Stimulated activated CD8-positive, alpha-beta memory T cell treated with anti-CD3 and anti-CD28 coated beads, Interleukin-15, amount 100 ng/mL, for 48 hours (primary cell): ENCODE data around the gene STAT3.
"Not testable (repeated sequence)": the region's sequence is repeated elsewhere in the genome, so short reads cannot be mapped to it uniquely, and the experiment has no call there.

Source experiments
- DNase-seq, 2 donors: peaks; one replicate each; pipeline ENCODE4 v3.0.0-alpha.2; 2020; ENCODE audit warnings: low read depth in 2 of 2

The STAT3 gene

GRCh38 chr17:42317266-42317845 lies 70.9 kb downstream of the STAT3 start:
- DNase-seq, result no peak

- DNase-seq, result no peak
These were observed 71.5 kb downstream of the STAT3 start for GRCh38 chr17:42316755-42317154.

GRCh38 chr17:42315402-42316156 lies 72.7 kb downstream of the STAT3 start:
- no peak for DNase-seq

DNA sequence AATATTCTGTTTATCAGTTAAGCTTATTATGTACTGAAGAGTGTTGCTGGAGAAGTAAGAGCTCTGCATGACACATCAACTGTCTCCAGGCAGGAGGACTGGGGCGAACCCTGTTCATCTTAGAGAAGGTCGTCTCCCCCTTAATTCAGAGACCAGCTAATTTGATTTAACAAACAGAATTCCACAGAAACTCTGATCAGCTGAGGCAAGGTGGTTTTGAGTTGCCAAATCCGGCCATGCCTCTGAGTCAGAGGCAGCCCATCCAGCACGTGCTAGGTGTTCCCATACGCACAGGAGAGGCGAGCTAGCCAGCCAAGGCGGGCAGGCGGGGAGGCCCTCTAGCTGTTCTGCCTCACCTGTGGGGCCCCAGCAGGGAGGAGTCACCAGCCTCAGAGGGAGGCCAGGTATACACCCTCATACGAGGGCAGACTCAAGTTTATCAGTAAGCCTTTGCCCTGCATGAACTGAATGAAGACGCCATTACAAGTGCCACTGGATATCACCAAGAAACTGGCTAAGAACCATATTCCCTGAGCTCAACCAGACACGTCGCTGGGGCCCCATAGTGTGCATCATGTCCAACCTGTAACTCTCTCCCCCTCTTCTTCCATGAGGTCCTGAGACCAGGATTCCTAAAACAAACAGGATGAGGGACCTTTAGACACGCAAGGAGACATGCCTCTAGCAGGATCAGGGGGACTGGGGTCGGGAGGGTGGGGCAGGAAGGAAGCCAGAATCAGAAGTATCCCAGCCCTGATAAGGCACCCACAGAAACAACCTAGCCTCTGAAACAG lies 74.3 kb downstream of the STAT3 start:
- no peak for DNase-seq

DNA sequence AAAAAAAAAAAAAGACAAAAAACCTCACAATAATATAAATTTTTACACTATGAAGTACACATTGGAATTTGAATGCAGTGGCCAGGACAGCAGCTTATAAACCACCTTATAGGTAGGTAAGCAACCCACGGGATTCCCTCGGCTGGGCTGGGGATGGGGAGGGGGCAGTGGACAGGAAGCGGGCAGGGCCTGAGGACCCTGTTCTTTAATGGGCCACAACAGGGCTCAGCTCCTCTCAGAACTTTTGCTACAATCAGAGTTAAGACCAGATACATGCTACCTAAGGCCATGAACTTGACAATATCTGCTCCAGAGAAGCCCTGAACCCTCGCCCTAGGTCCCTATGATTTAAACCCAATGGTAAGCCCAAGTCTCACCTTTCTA lies 74.9 kb downstream of the STAT3 start:
- no peak for DNase-seq

DNA sequence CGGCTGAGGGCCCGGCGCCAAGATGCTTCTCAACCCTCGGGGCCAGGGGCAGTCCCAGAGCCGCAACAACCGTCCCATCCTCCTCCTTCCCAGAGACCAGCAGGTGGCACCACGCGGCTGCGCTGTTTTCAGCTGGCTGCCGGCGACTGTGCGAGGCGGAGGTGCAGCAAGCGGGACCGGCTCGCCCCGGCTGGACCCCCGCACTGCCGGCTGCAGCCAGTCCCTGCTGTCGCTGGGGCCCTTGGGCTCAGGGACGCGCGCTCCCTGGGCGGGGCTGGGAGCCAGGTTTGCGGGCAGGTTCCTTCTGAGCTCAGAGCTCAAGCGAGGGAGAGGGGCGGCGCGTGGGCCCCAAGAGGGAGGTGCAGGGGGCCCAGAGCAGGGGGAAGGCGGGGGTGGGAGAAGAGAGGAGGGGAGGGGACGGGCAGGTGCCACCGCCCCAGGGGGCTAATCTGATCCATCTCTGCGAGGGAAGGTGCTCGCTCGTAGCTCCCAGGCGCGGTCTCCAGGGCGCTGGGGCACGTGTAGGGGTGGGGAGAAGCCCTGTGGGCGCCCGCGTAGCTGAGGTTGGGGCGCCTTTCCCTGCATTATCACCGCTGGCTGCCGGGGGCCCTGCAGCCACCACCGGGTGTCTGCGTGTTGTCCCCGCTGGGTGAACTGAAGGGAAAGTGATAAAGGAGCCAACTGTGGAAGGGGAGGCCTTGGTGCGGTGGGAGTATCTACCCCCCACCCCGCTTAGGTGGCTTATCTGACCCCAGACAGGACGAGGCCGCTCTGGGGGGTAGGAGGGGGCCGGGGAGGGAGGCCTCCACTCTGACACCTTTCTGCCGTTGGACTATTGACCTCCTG lies 75.7 kb downstream of the STAT3 start:
- peak; percentile 72 to 76 for DNase-seq

DNA sequence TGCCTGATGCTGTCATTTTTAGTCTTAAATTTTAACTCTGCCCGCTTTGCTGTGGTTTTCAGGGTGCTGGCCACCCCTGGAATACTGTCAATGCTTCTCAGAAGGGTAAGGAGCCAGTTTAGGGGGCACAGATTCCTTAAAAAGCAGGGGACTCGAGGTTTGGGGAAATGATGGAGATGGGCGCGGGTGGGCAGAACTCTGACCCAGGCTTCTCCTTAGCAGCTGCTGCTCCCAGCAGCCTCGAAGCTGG lies 76.3 kb downstream of the STAT3 start:
- DNase-seq, result no peak

DNA sequence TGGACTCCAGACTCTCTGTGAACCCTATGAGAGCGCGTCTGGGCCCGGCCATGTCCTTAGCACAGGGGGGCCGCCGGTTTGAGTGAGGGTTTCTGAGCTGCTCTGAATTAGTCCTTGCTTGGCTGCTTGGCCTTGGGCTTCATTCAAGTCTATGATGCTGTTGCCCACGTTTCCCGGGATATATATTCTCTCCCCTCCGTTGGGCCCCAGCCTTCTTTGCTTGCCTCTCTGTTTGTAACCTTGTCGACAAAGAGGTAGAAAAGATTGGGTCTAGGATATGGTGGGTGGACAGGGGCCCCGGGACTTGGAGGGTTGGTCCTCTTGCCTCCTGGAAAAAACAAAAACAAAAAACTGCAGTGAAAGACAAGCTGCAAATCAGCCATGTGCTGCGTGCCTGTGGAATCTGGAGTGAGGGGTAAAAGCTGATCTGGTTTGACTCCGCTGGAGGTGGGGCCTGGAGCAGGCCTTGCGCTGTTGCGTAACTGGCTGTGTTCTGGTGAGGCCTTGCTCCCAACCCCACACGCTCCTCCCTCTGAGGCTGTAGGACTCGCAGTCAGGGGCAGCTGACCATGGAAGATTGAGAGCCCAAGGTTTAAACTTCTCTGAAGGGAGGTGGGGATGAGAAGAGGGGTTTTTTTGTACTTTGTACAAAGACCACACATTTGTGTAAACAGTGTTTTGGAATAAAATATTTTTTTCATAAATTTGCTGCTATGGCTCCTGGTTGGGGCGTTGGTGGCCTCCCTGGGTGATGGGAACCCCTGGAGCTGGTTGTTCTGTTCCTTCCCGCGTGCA lies 76.8 kb downstream of the STAT3 start:
- DNase-seq, result no peak

DNA sequence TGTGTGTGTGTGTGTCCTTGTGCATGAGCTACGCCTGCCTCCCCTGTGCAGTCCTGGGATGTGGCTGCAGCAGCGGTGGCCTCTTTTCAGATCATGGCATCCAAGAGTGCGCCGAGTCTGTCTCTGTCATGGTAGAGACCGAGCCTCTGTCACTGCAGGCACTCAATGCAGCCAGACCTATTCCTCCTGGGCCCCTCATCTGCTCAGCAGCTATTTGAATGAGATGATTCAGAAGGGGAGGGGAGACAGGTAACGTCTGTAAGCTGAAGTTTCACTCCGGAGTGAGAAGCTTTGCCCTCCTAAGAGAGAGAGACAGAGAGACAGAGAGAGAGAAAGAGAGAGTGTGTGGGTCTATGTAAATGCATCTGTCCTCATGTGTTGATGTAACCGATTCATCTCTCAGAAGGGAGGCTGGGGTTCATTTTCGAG lies 77.4 kb downstream of the STAT3 start:
- DNase-seq, result no peak

DNA sequence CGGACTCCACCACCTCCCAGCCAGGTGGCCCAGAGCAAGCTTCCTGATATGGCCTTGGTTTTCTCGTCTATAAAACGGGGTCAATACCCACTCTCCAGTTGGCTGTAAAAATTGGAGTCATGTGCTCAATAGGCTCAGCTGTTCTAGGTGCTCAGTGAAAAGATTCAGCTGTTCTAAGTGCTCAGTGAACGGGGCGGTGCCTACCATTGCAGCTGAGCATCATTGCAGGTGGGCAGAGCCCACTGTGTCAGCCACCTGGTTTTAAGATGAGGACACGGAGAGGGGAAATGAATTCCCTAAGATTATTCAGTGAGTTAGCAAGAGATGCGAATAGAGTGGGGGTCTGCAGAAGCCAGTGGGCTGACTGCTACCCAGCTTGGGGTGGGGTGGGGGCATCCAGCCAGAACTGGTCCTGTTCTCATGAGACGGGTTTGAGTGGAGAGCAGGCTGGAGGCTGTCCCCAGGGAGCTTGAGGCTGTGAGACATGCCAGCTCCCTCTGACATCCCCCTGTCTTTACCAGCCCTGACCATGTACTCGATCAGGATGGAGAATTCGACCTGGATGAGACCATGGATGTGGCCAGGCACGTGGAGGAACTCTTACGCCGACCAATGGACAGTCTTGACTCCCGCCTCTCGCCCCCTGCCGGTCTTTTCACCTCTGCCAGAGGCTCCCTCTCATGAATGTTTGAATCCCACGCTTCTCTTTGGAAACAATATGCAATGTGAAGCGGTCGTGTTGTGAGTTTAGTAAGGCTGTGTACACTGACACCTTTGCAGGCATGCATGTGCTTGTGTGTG lies 78.1 kb downstream of the STAT3 start:
- DNase-seq, result no peak

- DNase-seq, result no peak
These were observed 79.1 kb downstream of the STAT3 start for GRCh38 chr17:42309142-42309541.

GRCh38 chr17:42308446-42308845 lies 79.8 kb downstream of the STAT3 start:
- DNase-seq, result no peak

- no peak for DNase-seq
These were observed 80.8 kb downstream of the STAT3 start for GRCh38 chr17:42307362-42307927.

GRCh38 chr17:42306385-42306667 lies 81.9 kb downstream of the STAT3 start:
- no peak for DNase-seq

GRCh38 chr17:42305543-42306384 lies 82.5 kb downstream of the STAT3 start:
- no peak for DNase-seq

- not testable (repeated sequence) for DNase-seq
These were observed 83.3 kb downstream of the STAT3 start for GRCh38 chr17:42305031-42305330.

DNA sequence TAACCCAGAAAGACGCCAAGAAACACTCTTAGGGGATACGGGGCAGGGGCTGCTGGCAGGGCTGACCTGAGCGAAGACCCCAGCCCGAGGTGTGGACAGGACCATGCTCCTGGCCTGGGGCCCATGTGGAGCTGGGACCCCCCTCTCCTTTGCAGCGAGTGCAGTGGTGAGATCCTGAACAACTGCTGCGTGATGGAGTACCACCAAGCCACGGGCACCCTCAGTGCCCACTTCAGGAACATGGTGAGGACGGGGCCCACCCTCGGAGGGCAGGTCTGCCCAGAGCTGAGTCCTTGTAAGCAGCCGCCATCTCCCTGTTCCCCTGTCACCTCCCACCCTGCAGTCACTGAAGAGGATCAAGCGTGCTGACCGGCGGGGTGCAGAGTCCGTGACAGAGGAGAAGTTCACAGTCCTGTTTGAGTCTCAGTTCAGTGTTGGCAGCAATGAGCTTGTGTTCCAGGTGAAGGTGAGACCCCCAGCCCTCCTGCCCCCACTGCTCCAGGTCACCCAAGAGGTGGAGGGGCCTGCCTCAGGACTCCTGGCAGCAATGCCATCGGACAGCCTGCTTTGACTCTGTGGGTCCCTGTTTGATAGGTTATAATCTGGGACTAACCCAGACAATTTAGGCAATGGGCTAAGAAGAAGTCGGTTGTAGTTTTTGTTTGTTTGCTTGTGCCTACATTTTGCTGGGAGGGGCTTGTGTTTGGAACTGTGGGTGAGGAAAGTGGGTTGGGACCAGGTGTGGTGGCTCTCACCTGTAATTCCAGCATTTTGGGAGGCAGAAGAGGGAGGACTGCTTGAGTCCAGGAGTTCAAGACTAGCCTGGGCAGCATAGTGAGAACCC lies 83.8 kb downstream of the STAT3 start:
- no peak for DNase-seq

GRCh38 chr17:42303694-42304093 lies 84.5 kb downstream of the STAT3 start:
- no peak for DNase-seq

- no peak for DNase-seq
These were observed 87.2 kb downstream of the STAT3 start for GRCh38 chr17:42301022-42301421.
